ENCODE results near the gene CYP4F12.

Gene CYP4F12

DNA sequence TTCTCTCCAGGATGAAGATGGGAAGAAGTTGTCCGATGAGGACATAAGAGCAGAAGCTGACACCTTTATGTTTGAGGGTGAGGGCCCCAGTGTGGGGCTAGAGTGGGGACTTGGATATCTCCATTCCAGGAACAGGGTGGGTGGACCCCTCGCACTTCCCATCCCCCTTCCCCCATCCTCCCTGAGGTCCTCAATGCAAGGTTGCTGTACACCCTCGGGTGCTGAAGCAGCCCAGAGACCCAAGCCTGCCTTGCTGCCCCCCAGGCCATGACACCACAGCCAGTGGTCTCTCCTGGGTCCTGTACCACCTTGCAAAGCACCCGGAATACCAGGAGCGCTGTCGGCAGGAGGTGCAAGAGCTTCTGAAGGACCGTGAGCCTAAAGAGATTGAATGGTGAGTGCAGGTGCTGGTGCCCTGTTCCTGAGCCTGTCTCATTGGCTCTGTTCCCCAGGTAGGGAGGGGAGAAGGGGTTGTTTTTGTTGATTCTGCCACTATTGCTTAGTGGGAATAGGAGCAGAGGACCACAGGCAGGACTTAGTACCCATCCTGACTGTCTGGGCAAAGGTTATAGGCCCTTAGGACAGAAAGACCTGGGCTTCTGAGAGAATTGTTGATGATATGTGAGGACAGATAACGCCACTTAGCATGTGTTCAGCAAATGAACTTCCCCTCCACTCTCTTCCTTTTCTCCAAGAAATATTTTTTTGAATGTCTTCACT is 20.2 kb upstream of the CYP4F12 start:
- TF ChIP-seq, protein P1, sequence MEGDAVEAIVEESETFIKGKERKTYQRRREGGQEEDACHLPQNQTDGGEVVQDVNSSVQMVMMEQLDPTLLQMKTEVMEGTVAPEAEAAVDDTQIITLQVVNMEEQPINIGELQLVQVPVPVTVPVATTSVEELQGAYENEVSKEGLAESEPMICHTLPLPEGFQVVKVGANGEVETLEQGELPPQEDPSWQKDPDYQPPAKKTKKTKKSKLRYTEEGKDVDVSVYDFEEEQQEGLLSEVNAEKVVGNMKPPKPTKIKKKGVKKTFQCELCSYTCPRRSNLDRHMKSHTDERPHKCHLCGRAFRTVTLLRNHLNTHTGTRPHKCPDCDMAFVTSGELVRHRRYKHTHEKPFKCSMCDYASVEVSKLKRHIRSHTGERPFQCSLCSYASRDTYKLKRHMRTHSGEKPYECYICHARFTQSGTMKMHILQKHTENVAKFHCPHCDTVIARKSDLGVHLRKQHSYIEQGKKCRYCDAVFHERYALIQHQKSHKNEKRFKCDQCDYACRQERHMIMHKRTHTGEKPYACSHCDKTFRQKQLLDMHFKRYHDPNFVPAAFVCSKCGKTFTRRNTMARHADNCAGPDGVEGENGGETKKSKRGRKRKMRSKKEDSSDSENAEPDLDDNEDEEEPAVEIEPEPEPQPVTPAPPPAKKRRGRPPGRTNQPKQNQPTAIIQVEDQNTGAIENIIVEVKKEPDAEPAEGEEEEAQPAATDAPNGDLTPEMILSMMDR (IDR thresholded peaks at IDR 0.05; ENCODE audit: low read depth, low read length), result no peak
- no peak for DNase-seq (ENCODE audit: extremely low read depth, low read depth)

DNA sequence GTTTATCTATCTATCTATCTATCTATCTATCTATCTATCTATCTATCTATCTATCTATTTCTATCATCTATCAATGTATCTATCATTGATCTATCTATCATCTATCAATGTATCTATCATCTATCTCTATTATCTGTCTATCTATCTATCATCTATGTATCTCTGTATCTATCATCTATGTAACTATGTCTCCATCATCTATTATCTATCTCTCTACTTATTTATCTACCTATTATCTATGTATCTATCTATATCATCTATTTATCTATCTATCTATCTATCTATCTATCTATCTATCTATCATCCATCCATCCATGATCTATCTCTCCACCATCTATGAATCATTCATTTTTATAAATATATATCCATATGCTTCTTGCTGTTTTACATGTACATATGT is 16.4 kb upstream of the CYP4F12 start:
- TF ChIP-seq, protein P1 (IDR thresholded peaks at IDR 0.05; ENCODE audit: low read depth, low read length), result no peak
- DNase-seq (ENCODE audit: extremely low read depth, low read depth), result no peak

DNA sequence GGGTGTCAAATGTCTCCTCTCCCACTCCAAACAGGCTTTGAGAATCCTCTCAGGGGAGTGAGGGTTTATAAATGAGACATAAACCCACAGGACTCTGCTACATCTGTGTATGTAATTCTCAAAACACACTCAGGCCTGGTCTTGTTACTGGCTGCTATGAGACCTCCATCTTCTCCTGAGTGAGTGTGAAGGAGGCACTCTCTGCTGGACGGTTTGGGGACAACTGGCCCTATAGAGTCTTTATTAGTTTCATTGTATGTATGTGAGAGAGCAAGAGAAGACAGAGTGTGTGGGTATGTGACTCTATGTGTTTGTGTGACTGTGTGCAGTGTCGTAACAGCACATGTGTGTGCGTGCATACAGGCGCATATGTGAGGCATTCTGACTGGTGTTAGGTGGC is 9.6 kb upstream of the CYP4F12 start:
- DNase-seq (ENCODE audit: extremely low read depth, low read depth), result no peak
- TF ChIP-seq, protein P1 (IDR thresholded peaks at IDR 0.05; ENCODE audit: low read depth, low read length), result no peak

DNA sequence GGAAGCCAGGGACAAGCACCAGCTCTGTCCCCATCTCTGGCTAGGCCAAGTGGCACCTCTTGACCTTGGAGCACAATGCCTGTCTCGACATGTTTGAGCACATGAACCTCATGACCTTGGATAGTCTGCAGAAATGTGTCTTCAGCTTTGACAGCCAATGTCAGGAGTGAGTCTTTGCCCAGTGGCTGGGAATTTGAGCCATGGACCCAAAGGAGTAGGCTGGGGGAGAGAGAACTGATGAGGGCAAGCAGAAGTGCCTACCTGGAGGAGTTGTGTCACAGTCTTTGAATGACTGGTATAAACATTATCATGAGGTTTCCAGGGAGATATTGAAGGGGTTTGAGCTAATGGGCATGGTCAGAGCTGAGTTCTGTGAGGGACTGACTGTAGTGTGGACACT is 6.7 kb upstream of the CYP4F12 start:
- no peak for DNase-seq (ENCODE audit: extremely low read depth, low read depth)
- TF ChIP-seq, protein P1 (IDR thresholded peaks at IDR 0.05; ENCODE audit: low read depth, low read length), result no peak

DNA sequence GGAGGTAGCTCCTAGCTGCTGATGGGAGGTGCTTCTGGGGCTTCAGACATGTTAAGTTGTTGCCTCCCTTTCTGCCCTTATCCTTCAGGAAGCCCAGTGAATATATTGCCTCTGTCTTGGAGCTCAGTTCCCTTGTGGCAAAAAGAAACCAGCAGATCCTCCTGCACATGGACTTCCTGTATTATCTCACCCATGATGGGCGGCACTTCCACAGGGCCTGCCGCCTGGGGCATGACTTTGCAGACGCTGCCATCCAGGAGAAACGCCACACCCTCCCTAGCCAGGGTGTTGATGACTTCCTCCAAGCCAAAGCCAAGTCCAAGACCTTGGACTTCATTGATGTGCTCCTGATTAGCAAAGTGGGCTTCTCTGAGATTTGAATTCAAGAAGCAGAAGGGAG is 6.0 kb upstream of the CYP4F12 start:
- no peak for DNase-seq (ENCODE audit: extremely low read depth, low read depth)
- TF ChIP-seq, protein P1 (IDR thresholded peaks at IDR 0.05; ENCODE audit: low read depth, low read length), result no peak

DNA sequence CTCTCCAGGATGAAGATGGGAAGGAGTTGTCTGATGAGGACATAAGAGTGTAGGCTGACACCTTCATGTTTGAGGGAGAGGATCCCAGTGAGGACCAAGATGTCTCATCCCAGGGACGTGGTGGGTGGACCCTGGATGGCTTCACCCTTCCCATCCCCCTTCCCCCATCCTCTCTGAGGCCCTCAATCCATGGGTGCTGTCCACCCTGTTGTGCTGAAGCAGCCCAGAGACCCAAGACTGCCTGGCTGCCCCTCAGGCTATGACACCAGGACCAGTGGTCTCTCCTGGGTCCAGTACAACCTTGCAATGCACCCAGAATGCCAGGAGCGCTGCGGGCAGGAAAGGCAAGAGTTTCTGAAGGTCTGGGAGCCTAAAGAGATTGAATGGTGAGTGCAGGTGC is 3.4 kb upstream of the CYP4F12 start:
- no peak for DNase-seq (ENCODE audit: extremely low read depth, low read depth)
- TF ChIP-seq, protein P1 (IDR thresholded peaks at IDR 0.05; ENCODE audit: low read depth, low read length), result no peak

DNA sequence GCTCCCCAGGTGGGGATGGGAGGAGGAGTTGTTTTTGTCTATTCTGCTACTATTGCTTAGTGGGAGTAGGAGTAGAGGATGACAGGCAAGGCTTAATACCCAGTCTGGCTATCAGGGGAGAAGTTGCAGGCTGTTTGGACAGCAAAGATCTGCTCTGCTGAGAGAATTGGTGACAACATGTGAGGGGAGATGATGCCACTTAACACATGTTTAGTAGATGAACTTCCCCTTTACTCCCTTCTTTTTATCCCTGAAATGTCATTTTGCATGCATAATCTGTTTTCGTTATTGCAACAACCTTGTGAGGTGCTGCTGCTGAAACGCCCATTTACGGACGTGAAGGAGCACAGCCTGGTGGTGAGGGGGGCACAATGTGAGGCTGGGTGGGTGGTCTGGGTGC is 3.0 kb upstream of the CYP4F12 start:
- no peak for DNase-seq (ENCODE audit: extremely low read depth, low read depth)
- TF ChIP-seq, protein P1 (IDR thresholded peaks at IDR 0.05; ENCODE audit: low read depth, low read length), result no peak
